Measurements from ENCODE around the gene GDAP2. TPM values are rescaled to one million over a fixed set of nuclear protein-coding genes. Genes with fewer than 3 reads are reported as not detected.

The GDAP2 gene
- total RNA-seq, 1 experiment from 2014 or later, result 24.4 TPM

GRCh38 chr1:117964290-117965038 is 35.0 kb upstream of the GDAP2 start:
- no CpG with 5 or more reads among the region's 3 CpGs for WGBS (ENCODE audit: extremely low coverage, insufficient read length, low lambda C conversion rate)
- no peak for TF ChIP-seq CTCF (conservative IDR thresholded peaks at IDR 0.05)
- no peak overlapping the region for H3K4me3 Mint-ChIP-seq

More at GRCh38 chr1:117964290-117965038, 35.0 kb upstream of the GDAP2 start:
- Histone ChIP-seq H4K91ac (ENCODE audit: insufficient read length, low read depth, low read length) (no peak overlapping the region), H2BK5ac (ENCODE audit: insufficient read length, low read length) (no peak overlapping the region), H3K79me1 (ENCODE audit: insufficient read depth, low read depth, low read length, poor library complexity, severe bottlenecking) (no peaks in the 10 kb centered on the region), H3K27ac (ENCODE audit: insufficient read length, low read depth, low read length) (no peak overlapping the region), H2BK15ac (ENCODE audit: low read depth, low read length) (no peak overlapping the region), H3K4ac (ENCODE audit: low read depth, low read length) (no peak overlapping the region), H3K23ac (ENCODE audit: insufficient read length, low read depth, low read length) (no peak overlapping the region), H2BK120ac (ENCODE audit: low read depth, low read length, poor library complexity, severe bottlenecking) (no peak overlapping the region), H3K4me2 (ENCODE audit: insufficient read depth, insufficient read length, low read length) (no peak overlapping the region), H2BK20ac (ENCODE audit: low read depth, low read length, poor library complexity, severe bottlenecking) (no peak overlapping the region), H3T11ph (ENCODE audit: low read length) (no peak overlapping the region), H3K9ac (ENCODE audit: extremely low read depth, insufficient read length, low read length) (no peak overlapping the region), H3K79me2 (ENCODE audit: insufficient read depth, low read length) (no peaks in the 10 kb centered on the region), H2AFZ (ENCODE audit: low read length) (no peak overlapping the region), H3K4me1 (ENCODE audit: insufficient read depth, low read length) (no peaks in the 10 kb centered on the region), H3K18ac (ENCODE audit: insufficient read length, low read depth, low read length) (no peak overlapping the region), H2BK12ac (ENCODE audit: insufficient read length, low read depth, low read length) (no peak overlapping the region), H3K14ac (ENCODE audit: insufficient read depth, low read length) (no peak overlapping the region), H3K56ac (ENCODE audit: insufficient read length, low read depth, low read length) (no peak overlapping the region), H3K27me3 (ENCODE audit: insufficient read depth, low read length) (no peaks in the 10 kb centered on the region), H3K9me3 (ENCODE audit: control insufficient read depth, low read depth, low read length) (no peaks in the 10 kb centered on the region), H2AK5ac (ENCODE audit: insufficient read length, low read length) (no peak overlapping the region), H4K5ac (ENCODE audit: insufficient read length, low read depth, low read length) (no peak overlapping the region), H3K23me2 (ENCODE audit: insufficient read length, low read depth, low read length, poor library complexity, severe bottlenecking) (peaks cover 3% of the 10 kb centered on the region), H4K20me1 (ENCODE audit: control insufficient read depth, insufficient read depth, insufficient read length) (no peaks in the 10 kb centered on the region), H4K8ac (replicated peaks; ENCODE audit: insufficient read length, low read depth, low read length) (no peak overlapping the region)
- Mint-ChIP-seq H3K9me3 (no peaks in the 10 kb centered on the region), H3K27me3 (ENCODE audit: low read depth) (no peaks in the 10 kb centered on the region), H3K27ac (no peak overlapping the region), H3K36me3 (ENCODE audit: insufficient read depth in 1 of 3, low read depth in 3 of 3) (peaks cover 5 to 19% (median 5%) of the 10 kb centered on the region in 3 experiments; a peak in 5 of 7 replicates), H3K4me1 (peaks cover 13 to 17% of the 10 kb centered on the region in 2 experiments)
- DNase-seq, result no peak

Data from H9 (cell line).